T-helper 2 cell treated with Interferon-gamma antibody and Interleukin-4, amounts not matched to agents 100 ng/mL and 5 ng/mL, for 36 hours (primary cell): ENCODE results near the gene UACA. TPM values are rescaled to one million over a fixed set of nuclear protein-coding genes. Genes with fewer than 3 reads are reported as not detected.

Experiments
- intact Hi-C: fragments of 100-400 bp; cut with micrococcal nuclease; formaldehyde crosslinking; loops from one replicate; pipeline ENCODE4 v1.15.1; 2023
- total RNA-seq: library from RNA; stranded (reverse); gene quantifications from 2 replicates; pipeline ENCODE4 v1.2.3, GENCODE V29; 2022

The UACA gene
- total RNA-seq, 1 donor from 2014 or later, result 0.68 TPM

- intact Hi-C loops, result no loop called here
These were observed 47.4 kb downstream of the UACA start for GRCh38 chr15:70715840-70716485.

- intact Hi-C loops, result no loop called here
These were observed 48.8 kb downstream of the UACA start for GRCh38 chr15:70714565-70714964.

GRCh38 chr15:70714015-70714414, 49.3 kb downstream of the UACA start:
- intact Hi-C loops, result no loop called here

- intact Hi-C loops, result no loop called here
These were observed 51.1 kb downstream of the UACA start for GRCh38 chr15:70712271-70712670.

- intact Hi-C loops, result no loop called here
These were observed 52.6 kb downstream of the UACA start for GRCh38 chr15:70710714-70711113.

- intact Hi-C loops, result no loop called here
These were observed 54.5 kb downstream of the UACA start for GRCh38 chr15:70708839-70709238.

- intact Hi-C loops, result no loop called here
These were observed 55.6 kb downstream of the UACA start for GRCh38 chr15:70707686-70708300.

- intact Hi-C loops, result no loop called here
These were observed 58.6 kb downstream of the UACA start for GRCh38 chr15:70704731-70705130.

GRCh38 chr15:70704166-70704565, 59.2 kb downstream of the UACA start:
- intact Hi-C loops, result no loop called here

GRCh38 chr15:70703096-70703878, 60.1 kb downstream of the UACA start:
- intact Hi-C loops, result no loop called here

- intact Hi-C loops, result no loop called here
These were observed 60.8 kb downstream of the UACA start for GRCh38 chr15:70702584-70702983.

GRCh38 chr15:70701891-70702568, 61.3 kb downstream of the UACA start:
- intact Hi-C loops, result no loop called here

- intact Hi-C loops, result no loop called here
These were observed 62.2 kb downstream of the UACA start for GRCh38 chr15:70701171-70701570.

- intact Hi-C loops, result no loop called here
These were observed 63.5 kb downstream of the UACA start for GRCh38 chr15:70699890-70700289.

GRCh38 chr15:70698836-70699390, 64.4 kb downstream of the UACA start:
- intact Hi-C loops, result no loop called here

- intact Hi-C loops, result no loop called here
These were observed 64.9 kb downstream of the UACA start for GRCh38 chr15:70698426-70698825.

GRCh38 chr15:70690491-70691276, 72.7 kb downstream of the UACA start:
- intact Hi-C loops, result no loop called here

- intact Hi-C loops, result no loop called here
These were observed 73.3 kb downstream of the UACA start for GRCh38 chr15:70690021-70690420.

- intact Hi-C loops, result no loop called here
These were observed 75.9 kb downstream of the UACA start for GRCh38 chr15:70687482-70687881.

- intact Hi-C loops, result loop anchor here (1.0 kb wide), 1 partner anchor 131 kb away; no protein-coding TSS in a partner anchor
These were observed 82.5 kb downstream of the UACA start for GRCh38 chr15:70680817-70681216.

- intact Hi-C loops, result loop anchor here (1.0 to 10.0 kb wide), 3 partner anchors 42 to 695 kb away; no protein-coding TSS in a partner anchor
These were observed 83.5 kb downstream of the UACA start for GRCh38 chr15:70679919-70680231.
